KBM-7 (cell line): Measurements from ENCODE around the gene ETV7.
"Not testable (repeated sequence)": the region's sequence is repeated elsewhere in the genome, so short reads cannot be mapped to it uniquely, and the experiment has no call there.

Experiments used
- DNase-seq: peaks from one replicate; pipeline ENCODE4 v3.0.0-alpha.2; 2015
- in situ Hi-C: fragments of 300-500 bp; cut with MboI; formaldehyde crosslinking; loops from 2 replicates; pipeline ENCODE4 v1.14.3; 2020; ENCODE audit warnings: low sequenced_read_pairs, low pct_unique_long_range_greater_than_20kb, mixed read lengths

Gene ETV7

DNA sequence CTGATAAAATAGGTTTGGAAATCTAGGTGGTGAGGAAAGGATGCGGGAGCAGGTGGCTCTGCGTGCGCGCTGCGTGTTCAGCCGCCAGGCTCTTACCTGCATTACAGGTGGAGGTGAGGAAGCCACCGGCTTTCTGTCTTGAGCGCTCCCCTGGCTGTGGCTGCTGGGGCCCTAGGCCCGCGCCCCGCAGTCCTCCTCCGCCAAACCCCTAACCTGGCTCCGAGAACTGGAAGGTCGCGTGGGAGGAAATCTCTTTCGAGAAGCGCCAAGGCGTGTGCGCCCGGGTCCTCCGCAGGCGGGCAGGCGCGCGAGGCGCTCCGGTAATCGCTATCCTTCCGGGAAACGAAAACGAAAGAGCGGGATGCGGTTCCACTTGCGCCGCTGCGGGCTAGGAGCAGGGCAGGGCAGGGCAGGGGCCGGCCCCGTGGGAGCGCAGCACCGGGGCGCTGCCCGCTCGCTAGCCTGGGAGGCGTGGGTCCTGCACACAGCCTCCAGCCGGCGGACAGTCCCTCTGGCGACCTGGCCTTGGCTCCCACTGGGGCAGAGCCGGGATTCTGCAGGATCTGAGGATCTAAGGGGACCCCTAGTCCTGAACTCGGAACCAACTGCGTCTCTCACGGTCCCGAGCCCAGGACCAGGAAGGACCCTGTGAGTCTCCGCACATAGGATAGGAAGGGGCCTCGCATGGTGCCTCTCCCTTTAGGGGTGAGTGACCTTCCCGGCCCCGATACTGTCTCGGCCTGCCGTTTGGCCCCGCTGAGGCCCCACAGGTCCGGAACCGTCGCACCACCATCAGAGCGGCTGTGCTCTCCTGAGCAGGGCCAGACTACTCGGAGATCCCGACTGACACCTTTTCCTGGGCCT, at the start of gene ETV7:
TSS of gene ETV7 (minus strand) at position 230 of the 864 bp plus-strand sequence. CDS start at position 102, 128 bp downstream.
- in situ Hi-C loops: no loop called here
- DNase-seq: peak; percentile 10

DNA sequence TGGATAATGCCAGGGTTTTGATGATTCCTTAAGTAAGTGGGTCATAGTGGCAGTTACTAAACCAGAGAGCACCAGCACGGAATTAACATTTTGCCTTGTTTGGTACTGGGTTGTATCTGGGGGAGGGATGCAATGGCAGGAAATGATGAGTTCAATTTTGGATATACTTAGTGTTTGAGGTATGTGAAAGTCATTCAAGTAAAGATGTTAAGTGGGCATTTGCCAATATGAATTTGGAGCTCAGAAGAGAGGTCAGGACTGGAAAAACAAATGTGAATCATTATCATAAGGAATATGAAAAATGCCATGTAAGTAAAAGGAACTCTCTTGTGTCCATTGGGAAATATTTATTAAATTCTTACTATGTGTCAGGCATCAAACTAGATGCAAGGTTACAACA, 49.0 kb upstream of the ETV7 start:
- no peak for DNase-seq
- in situ Hi-C loops: no loop called here

DNA sequence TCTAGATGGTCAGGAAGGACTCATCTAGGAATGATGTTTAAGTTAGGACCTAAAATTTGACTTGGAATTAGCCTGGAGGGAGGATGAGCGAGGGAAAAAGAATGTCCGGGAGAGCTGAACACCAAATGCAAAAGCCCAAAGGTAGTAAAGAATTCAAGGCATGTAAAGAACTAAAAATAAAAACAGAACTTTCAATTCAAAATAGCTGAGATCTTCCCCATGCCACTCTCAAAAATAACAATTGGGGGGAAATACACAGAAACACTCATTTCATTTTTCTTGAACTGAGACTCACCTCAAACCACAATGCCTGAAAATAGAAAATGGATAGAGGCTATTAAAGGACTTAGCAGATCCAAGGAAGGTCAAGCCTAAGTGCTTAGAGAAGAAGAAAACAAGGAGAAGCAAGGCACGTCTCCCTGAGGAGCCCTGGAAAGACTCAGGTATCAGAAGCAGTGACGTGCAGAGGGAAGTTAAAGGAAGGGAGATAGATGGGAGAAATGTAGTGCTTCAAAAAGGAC, 44.7 kb upstream of the ETV7 start:
- no peak for DNase-seq
- in situ Hi-C loops: no loop called here

DNA sequence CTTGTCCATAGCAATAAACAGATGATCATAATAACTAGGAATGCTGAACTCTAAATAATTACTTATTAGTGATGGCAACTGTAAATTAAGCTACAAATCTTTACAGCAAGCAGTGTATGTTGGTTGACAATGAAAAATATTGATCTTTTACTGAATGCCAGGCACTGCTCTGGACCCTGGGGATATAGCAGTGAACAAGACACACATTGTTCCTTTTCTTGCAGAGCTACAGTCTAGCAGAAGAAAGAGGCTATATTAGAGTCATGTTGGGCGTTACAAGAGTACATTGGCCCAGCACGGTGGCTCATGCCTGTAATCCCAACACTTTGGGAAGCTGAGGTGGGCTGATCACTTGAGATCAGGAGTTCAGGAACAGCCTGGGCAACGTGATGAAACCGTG, 43.7 kb upstream of the ETV7 start:
- in situ Hi-C loops: no loop called here
- DNase-seq: no peak

DNA sequence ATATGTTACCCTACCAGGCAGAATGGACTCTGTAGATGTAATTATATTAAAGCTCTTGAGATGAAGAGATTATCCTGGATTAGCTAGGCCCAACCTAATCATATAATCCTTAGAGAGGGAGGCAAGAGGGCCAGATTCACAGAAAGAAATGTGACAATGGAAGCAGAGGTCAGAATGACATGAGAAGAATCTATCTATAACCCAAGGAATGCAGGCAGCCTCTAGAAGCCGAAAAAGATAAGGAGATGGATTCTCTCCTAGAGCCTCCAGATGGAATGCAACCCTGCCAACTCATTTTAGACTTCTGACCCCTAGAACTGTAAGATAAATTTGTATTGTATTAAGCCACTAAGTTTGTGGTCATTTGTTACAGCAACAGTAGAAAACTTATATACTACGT, 42.9 kb upstream of the ETV7 start:
- no peak for DNase-seq
- in situ Hi-C loops: no loop called here

DNA sequence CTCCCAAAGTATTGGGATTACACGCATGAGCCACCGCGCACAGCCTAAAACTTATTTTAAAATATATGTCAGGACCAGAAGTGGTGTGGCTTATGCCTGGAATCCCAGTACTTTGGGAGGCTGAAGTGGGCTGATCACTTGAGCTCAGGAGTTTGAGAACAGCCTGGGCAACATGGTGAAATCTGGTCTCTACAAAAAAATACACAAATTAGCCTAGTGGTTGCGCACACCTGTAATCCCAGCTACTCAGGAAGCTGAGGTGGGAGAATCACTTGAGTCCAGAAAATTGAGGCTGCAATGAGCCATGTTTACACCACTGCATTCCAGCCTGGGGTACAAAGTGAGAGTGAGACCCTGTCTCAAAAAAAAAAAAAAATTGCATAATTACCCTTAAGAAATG, 41.4 kb upstream of the ETV7 start:
- in situ Hi-C loops: no loop called here
- no peak for DNase-seq

DNA sequence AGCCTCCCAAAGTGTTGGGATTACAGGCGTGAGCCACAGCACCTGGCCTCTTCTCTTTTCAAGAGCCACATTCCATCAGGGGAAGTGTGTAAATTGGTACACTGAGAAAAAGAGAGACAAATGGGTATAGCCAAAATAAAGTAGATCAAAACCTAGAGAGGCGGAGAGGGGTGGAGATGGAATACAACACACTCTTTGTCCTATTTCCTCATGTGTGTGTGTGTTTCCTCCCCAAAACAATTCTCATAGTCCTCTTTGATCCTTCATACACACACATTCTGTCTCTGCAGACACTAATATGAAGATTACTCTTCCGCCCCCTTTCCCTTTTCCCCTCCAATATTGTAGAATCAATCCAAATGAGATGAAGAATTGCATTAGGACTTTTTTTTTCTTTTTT, 39.2 kb upstream of the ETV7 start:
- DNase-seq: no peak
- in situ Hi-C loops: no loop called here

DNA sequence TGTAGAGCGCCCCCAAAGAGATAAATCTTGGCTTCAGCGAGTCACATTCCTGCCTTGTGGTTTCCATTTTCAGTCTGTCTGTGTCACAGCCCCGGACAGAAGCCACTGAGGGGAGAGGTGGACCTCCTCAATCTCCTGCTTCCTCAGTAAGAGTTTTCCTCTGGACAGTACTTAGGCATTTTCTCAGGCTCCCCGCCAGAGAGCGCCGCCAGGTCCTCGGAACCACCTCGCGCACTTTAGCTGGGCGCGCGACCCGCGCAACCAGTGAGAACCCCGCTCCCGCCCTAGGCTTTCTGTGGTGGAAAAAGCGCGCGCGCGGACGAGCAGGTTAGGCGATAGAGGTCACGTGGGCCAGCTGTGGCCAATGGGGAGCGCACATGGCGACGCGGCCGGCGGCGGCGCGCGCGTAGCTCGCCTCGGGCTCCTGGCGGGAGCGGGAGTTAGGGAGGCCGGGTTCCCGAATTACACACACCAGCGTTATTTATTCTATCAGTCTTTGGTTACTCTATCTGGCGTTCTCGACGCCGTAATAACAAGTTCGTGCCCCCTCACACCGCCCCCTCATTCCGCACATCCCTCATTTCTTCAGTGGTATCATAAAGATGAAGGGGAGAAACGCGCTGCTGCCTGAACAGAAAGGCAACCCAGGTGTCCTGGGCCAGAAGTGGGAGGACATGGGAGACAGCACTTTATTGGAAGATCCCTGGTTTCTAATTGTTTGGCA, 35.8 kb upstream of the ETV7 start:
- in situ Hi-C loops: no loop called here
- DNase-seq: peak; percentile 98

DNA sequence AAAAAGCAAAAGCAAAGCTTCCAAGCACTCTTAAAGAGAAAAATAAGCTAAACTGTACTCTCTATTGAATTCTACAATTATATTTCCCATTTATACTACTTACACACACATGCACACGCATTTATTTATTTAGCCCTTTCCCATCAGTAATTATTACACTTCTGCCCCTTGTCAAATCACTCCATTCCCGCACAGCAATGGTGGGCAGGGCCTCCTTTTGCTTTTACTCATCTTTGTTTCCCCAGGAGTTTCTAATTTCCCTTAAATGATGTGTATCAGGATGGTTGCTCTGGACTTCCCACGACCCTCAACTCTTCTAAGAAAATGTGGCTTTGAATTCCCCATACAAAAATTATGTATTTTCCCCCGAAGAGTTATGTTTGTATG, 35.2 kb upstream of the ETV7 start:
- in situ Hi-C loops: no loop called here
- no peak for DNase-seq

DNA sequence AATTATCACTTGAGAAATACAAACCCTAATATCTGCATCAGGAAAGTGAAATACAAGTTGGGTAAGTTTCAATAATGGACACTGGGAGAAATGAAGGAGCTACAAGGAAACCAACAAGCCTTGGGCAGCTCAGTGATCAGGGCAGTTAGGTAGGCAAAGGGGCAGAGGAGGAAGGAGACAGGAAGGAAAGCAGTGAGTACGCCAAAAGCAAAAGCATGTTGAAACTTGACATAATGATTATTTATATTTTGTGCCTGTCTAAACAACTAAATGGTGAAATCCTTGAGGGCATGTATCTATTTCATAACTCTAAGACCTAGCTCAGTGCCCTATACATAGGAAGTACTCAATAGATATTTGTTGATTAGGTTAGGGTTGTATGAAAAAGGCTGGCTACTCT, 31.8 kb upstream of the ETV7 start:
- DNase-seq: no peak
- in situ Hi-C loops: no loop called here

DNA sequence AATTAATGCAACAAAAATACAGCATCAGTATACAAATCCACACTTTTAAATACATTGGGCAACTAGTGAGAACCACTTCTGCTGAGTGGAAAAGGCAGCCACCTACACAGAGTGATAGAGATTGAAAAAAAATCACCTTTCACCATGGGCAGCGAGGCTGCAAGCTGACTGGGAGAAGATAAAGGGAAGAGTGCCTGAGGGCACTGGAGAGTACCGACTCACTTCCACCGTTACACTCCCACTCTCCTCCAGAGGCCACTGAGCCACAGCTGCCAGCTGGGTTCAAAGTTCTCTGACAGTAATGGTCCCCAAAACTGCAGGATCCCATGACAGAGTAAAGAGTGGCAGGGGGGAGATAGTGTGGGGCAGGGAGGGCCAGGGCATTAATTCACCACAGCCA, 31.1 kb upstream of the ETV7 start:
- no peak for DNase-seq
- in situ Hi-C loops: no loop called here

DNA sequence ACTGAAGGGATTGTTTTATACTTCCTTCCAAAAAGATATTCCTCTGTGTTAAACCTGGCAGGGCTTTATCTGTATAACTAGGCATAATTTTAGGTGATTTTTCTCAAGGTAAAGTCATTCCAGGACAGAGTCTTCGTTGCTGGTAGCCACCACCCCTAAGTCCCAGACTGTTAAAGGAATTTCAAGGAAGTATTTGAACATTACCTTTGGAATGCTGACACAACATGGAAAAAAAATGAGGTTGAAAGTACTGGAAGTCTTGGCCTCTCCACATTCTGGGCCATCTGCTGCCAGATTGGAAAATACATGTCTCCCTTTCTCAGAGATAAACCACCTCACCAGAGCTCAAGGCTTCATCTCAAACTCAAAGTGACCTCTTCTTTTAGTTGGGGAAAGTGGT, 27.0 kb upstream of the ETV7 start:
- no peak for DNase-seq
- in situ Hi-C loops: no loop called here

DNA sequence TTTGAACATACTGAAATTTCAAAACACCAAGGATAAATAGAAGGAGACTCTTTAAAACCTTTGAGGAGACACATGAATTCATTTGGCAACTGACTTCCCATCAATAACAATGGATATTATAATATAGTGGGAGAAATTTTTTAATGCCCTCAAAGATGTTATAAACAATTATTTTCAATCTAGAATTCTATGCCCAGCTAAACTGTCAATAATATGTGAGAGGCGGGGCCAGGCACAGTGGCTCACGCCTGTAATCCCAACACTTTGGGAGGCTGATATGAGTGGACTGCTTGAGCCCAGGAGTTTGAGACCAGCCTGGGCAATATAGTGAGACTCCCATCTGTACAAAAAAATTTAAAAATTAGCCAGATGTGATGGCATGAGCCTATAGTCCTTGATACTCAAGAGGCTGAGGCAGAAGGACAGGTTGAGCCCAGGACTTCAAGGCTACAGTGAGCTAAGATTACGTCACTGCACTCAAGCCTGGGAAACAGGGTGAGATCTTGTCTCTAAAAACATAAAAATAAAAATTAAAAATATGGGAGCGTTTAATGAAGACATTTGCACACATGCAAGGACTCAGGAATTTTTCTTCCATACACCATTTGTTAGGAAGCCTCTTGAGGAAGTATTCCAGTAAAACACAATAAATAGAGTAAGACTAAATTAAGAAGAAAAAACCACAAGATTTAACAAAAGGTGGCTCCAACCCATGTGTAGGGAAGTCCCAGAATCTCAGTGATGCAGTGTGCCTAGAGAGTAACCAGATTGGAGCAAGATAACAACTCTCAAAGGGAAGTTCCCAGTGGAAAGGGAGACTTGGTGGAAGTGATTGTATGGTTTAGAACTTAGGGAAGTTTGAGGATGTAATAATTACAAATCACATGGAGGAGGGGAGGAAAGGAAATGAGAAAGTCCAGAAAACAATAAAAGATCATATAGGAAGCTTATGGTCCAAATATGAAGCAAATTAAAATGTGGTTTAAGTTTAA, 26.3 kb upstream of the ETV7 start:
- DNase-seq: no peak
- in situ Hi-C loops: no loop called here

DNA sequence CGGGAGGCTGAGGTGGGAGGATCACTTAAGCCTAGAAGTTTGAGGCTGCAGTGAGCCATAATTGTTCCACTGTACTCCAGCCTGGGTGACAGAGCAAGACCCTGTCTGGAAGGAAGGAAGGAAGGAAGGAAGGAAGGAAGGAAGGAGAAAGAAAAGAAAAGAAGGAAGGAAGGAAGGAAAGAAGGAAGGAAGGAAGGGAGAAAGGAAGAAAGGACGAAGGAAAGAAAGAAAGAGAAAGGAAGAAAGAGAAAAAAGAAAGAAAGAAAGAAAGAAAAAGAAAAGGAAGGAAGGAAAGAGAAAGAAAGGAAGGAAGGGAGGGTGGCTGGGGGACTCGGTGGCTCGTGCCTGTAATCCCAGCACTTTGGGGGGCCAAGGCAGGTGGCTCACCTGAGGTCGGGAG, 22.2 kb upstream of the ETV7 start:
- DNase-seq, in situ Hi-C loops: not testable (repeated sequence)

DNA sequence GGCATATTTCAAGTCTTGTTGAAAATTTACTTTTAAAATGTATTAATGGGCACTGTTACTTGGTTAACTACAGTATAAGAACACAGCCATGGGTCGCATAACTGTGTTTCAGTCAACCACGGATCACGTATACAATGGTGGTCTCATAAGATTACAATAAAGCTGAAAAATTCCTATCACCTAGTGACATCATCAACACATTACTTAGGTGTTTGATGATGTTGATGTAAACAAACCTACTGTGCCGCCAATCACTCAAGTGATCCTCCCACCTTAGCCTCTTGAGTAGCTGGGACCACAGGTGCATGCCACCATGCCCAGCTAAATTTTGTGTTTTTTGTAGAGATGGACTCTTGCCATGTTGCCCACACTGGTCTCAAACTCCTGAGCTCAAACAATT, 16.7 kb upstream of the ETV7 start:
- in situ Hi-C loops: no loop called here
- no peak for DNase-seq

DNA sequence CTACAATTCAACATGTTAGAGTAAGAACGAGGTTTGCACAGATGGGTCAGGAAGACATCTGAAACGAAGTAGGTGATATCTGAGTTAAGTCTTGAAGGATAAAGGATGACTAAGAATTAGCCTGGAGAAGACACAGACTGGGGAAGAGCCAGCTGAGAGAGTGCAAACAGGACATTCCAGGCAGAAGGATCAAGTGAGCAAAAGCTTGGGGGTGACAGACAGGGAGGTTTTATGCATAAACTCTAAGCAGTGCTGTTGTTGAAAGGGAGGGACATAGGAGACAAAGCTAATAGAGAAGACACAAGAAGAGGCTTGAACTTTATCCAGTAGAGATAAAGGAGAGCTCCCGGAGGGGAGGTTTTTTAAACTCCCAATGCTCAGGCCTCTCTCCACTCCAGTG, 15.0 kb upstream of the ETV7 start:
- DNase-seq: no peak
- in situ Hi-C loops: no loop called here

DNA sequence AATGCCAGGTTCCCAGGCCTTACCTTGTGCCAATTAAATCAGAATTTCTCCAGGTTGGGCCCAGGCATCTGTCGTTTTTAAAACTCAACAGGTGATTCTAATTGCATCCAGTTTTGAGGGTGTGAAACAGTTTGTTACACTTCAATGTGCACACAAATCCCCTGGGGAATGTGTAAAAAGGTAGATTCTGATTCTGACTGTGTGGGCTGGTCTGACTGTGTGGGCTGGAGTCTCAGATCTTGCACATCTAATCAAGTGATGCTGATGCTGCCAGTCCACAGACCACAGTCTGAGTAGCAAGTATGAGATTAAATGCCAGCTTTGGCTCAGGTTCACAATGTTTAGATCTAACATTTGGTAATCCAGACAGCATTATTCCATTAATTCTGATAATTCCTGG, 12.5 kb upstream of the ETV7 start:
- in situ Hi-C loops: no loop called here
- DNase-seq: no peak

DNA sequence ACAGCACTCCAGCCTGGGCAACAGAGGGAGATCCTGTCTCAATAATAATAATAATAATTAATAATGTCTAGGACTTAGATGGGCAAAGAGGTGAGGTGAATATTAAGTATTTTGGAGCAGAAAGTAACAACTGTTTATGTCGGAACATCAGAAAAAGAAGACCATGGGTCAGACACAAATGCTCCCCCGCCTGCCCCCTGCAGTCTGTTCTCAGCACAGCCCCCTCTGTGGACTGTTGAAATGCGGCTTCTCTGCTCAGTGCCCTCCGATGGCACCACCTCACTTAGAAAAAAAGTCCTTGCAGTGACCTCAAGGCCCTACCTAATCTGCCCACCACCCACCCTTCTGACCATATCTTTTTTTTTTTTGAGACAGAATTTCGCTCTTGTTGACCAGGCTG, 5.2 kb upstream of the ETV7 start:
- in situ Hi-C loops: no loop called here
- DNase-seq: no peak

DNA sequence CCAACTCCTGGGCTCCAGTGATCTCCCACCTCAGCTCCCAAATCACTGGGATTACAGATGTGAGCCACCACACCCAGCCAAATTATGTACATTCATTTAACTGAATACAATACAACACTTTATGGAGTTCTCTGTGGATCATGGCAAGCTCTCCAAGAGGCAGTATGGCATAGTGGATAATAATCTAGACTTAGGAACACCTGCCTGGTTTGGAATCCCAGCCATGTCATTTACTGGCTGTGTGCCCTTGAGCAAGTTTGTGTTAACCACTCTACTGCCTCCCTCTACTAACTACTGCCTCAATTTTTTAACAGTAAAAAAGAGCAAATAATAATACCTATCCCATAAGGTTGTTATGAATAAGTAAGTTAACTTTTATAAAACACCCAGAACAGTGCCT, 1.9 kb upstream of the ETV7 start:
- DNase-seq: no peak
- in situ Hi-C loops: no loop called here
